GM12875 (cell line): ENCODE measurements around the gene CPSF4.

Experiments used
- H3K4me3 ChIP-seq: one replicate; pipeline ENCODE4 v1.5.1; 2011; ENCODE audit warnings: low read depth, low read length, control low read depth
- TF ChIP-seq, protein P1 (sequence below): IDR thresholded peaks from 2 replicates; pipeline ENCODE4 v1.5.1; 2011; ENCODE audit warnings: low read depth, mild to moderate bottlenecking, control low read depth, inconsistent platforms, low read length, moderate library complexity, borderline replicate concordance; ENCODE audit not compliant: insufficient read depth

Gene CPSF4

DNA sequence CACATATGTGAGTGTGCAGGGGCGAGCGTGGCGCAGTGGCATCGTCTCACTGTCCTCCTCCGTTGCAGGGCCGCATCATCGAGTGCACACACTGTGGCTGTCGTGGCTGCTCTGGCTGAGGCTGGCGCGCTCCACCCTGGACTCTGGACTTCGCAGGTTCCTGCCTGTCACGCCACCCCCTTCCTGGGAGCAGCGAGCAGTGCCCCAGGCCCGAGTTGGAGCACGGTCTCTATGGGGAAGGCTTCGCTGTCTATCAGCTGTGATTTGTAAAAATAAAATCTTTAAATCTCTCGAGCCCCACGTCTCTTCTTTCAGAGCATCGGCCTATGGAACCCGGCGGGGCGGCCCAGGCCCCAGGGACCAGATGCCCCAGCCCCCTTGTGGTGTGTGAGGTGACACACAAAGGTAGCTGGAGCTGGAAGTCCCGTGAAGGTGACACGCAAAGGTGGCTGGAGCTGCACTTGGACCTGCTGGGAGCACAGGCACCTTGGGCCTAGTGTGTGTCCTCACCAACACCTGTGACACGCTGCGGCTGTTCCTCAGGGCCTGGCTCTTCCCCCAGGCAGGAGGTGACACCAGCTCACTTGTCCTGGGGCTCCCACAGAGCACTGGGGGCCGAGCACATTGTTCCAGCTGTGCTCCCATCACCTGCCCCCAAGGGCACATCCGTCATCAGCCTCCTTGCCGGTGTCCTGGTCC is 19.3 kb upstream of the CPSF4 start:
- TF ChIP-seq, protein P1, sequence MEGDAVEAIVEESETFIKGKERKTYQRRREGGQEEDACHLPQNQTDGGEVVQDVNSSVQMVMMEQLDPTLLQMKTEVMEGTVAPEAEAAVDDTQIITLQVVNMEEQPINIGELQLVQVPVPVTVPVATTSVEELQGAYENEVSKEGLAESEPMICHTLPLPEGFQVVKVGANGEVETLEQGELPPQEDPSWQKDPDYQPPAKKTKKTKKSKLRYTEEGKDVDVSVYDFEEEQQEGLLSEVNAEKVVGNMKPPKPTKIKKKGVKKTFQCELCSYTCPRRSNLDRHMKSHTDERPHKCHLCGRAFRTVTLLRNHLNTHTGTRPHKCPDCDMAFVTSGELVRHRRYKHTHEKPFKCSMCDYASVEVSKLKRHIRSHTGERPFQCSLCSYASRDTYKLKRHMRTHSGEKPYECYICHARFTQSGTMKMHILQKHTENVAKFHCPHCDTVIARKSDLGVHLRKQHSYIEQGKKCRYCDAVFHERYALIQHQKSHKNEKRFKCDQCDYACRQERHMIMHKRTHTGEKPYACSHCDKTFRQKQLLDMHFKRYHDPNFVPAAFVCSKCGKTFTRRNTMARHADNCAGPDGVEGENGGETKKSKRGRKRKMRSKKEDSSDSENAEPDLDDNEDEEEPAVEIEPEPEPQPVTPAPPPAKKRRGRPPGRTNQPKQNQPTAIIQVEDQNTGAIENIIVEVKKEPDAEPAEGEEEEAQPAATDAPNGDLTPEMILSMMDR: no peak
- H3K4me3 ChIP-seq: no peak overlapping the region

DNA sequence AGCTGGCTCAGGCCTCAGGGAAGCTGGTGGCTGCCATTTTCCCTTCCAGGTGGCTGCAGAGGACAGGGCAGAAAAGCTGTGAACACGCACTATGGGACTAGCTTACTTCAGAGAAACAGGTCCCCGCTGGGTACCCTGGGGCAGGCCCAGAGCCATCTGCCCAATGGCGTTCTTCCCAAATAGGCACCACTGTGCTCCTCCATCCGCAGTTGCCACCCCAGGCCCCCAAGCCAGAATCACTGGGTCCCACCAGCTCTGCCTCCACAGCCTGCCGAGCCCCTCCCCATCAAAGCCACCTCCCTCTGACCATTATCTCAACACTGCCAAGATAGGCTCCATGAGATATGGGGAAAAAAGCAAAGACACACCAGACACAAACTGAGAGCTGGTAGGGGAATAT is 18.5 kb upstream of the CPSF4 start:
- TF ChIP-seq, protein P1: no peak
- no peak overlapping the region for H3K4me3 ChIP-seq

DNA sequence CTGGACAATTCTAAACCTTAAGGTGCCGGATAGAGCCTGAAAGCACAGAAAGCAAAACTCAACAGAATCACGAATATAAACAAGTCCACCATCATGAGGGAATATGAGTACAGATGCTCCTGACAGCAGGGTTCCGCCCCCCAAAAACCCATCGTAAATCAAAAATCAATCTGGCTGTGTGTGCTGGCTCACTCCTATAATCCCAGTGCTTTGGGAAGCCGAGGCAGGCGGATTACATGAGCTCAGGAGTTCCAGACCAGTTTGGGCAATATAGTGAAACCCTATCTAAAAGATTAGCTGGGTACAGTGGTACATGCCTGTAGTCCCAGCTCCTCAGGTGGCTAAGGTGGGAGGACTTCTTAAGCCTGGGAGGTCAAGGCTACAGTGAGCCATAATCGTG is 17.8 kb upstream of the CPSF4 start:
- TF ChIP-seq, protein P1: no peak
- H3K4me3 ChIP-seq: no peak overlapping the region

DNA sequence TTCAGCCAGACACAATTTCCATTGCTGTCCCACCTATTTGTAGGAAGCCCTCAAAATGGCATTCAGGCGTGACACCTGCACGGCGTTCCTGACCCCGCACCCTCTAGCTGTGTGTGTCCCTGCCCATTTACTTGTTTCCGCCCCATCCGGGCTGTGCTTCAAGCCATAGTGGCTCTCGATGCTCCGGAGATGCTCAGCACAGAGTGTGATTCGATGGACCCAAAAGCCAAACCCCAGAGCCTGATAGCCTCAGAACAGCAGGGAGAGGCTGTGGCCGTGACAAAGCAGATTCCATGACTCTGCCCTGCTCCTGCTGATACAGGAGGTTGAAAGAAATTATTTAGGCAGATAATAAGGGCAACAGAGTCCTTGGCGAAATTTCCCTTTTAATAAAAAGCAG is 16.6 kb upstream of the CPSF4 start:
- no peak overlapping the region for H3K4me3 ChIP-seq
- TF ChIP-seq, protein P1: no peak

DNA sequence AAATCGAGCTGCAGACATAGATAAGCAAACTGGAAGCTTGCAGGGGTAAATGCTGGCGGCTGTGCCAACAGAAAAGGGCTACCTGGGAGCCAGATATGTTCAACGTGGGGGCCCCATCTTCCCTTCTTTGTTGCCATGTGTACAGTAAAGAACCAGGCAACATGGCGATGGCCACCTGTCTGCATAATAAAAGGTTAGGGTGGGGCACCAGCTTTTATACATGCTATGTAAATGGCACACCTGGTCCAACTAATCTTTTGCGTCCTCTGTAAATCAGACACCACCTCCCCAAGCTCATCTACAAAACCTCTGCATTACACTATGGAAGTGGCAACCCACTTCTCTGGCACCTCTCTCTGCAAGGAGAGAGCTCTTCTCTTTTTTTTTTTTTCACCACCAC is 16.1 kb upstream of the CPSF4 start:
- TF ChIP-seq, protein P1: no peak
- H3K4me3 ChIP-seq: no peak overlapping the region

DNA sequence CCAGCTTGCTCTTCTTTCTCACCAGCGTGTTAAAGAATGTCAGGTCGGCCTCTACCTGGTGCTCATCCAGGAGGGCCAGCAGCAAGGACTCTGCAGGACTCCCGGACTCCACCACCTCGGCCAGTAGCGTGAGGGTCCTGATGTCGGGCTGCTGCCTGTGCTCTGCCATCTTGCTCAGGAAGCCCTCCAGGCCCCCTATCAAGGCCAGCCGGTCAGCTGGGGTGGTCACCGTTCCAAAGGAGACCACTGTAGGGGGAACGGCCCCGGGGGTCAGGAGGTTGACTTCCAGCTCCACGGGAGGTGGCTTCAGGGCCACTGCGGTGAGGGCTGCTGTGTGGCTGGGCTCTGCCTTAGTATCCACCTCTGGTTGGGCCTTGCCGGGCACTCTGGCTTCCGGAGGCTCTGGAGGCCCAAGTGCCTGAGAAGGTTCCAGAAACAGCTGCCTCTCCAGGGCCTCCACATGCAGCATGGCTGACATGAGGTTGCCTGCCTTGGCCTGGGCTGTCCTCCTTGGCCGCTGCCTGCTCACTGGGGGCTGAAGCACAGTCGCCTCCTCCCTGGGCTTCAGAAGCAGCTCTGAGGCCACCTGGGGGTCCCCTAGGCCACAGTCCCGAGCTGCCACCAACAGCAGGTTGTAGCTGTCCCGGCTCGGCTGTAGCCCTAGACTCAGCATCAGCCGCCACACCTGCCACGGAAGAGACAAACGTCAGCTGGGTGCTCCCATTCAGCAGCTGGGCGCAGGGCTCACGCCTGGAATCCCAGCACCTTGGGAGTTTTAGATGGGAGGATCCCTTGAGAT is 13.6 kb upstream of the CPSF4 start:
- TF ChIP-seq, protein P1: no peak
- H3K4me3 ChIP-seq: no peak overlapping the region
